NCI-H2196 treated with DMSO at 0.1 percent for 48 hours (cell line): ENCODE results near the gene CDH6.
"Not testable (repeated sequence)": the region's sequence is repeated elsewhere in the genome, so short reads cannot be mapped to it uniquely, and the experiment has no call there.

Experiments
- DNase-seq: peaks from one replicate; lab custom pipeline; 2025; ENCODE audit not compliant: unreplicated experiment; lab: John Stamatoyannopoulos, UW

Gene CDH6

GRCh38 chr5:31322946-31323345 lies 129.5 kb downstream of the CDH6 start:
- no peak for DNase-seq

- DNase-seq: no peak
These were observed 131.4 kb downstream of the CDH6 start for GRCh38 chr5:31324842-31325241.

DNA sequence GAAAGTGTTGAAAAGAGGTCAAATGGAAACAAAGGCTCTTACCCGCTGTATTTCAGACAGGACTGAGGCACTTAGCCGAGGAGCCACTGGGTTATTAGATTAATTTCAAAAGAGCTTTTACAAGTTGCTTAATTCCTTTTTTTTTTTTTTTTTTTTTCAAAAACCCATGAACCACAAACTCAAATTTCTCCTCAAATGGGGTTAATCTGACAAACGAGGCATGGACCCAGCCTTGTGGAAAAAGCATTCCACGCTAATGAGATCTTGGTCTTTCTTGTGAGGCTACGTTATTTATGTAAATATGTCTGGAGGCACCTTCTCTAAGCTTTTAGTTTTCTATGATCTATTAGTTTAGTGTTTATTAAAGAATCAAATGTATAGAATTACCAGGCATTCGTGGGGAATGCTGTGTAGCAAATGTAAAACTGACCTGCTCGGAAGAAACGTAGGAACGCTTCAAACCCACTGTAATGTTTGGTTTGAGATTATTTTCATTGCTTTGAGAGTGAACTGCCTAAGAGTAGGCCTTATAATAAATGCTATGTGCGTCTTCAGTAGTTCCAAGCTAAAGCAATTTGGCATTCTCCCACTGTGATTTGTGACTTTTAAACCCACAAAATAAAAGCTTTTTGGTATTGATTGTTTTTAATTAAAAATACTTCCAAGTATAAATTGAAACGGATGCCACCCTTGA lies 134.7 kb downstream of the CDH6 start:
- no peak for DNase-seq

DNA sequence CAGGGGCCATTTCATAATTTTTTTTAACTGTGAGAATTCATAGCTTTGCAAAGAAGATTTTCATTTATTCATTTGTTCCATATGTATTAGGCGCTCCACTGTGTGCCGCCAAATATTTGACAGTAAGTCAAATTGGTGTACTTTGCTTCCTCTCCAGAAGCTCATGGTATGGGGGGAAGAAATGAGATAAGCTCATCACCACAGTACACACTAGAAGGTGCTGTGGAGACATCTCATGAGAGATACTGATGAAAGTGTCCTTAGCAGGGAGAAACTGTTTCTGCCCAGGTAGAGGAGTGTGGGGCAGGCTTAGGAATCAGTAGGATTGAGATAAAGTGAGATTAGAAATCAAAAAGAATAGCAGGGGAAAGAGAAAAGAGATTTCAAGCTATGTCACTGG lies 136.2 kb downstream of the CDH6 start:
- no peak for DNase-seq

GRCh38 chr5:31332160-31332559 lies 138.7 kb downstream of the CDH6 start:
- no peak for DNase-seq

DNA sequence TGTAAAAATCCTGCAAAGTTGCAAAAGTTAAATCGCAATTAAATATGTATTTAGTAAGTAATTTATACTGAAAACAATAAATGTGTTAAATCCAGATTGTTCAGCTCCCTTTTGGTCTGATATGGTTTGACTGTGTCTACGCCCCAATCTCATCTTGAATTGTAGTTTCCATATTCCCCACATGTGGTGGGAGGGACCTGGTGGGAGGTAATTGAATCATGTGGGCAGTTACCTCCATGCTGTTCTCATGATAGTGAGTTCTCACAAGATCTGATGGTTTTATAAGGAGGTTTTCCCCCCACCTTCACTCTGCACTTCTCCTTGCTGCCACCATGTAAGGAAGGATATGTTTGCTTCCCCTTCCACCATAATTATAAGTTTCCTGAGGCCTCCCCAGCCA lies 140.0 kb downstream of the CDH6 start:
- no peak for DNase-seq

GRCh38 chr5:31334061-31334860 lies 140.8 kb downstream of the CDH6 start:
- DNase-seq: no peak

DNA sequence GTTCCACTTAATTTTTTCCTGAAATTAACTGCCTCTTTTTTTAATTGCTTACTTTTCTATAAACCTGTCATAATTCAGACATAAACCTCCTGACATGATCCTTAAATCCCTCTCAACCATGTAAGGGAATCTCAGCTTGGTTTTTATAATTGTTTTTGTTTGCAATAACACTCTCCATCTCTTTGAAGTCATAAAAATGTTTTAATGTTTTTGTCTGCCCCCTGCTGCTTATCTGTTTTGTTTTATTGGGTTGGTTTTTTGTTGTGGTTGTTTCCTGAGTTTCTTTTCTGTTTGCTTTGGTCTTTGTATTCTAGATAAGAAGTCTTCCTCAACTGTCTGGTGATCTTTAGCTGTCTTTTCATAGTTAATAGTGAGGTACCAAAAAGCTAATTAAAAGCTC lies 142.0 kb downstream of the CDH6 start:
- DNase-seq: no peak

DNA sequence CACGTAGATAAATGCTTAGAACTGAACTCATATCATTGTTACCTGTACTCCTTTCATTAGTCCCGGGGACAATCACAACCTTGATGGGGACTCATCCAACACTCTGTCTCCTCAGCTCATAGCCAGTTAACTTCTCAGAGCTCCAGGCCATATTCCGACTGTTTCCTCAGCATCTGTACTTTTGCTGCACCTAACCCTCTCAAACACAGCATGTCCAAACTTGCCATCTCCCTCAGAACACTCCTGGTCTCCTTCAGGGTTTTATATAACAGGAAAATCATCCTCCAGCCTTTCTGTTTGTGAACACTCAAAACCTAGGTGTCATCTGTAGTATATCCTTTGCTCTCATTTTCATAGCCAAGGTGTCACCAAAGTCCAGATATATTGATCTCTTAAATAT lies 150.5 kb downstream of the CDH6 start:
- DNase-seq: no peak

DNA sequence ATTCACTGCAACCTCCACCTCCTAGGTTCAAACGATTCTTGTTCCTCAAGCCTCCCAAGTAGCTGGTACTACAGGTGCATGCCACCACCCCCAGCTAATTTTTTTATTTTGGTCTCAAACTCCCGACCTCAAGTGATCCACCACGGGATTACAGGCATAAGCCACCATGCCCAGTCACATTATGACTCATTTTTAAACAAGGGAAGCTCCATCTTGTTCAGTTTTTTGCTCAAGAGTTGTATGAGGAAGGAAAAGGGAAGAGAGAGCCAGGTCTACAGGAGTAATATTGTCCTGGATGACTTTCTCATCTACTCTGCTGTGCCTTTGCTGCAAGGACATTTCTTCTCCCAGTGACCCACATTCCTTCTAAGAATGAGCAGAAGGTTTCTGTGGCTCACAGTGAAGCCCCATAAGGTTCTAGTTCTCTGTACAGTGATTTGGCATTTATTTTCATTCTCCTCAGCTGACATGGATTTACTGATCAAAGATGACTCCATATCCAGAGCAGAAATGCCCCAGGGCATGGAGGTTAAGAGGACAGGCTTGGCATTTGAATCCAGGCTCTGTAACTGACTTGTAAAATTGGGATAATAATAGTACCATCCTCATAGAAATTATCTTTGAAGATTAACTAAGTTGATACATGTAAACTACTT lies 153.5 kb downstream of the CDH6 start:
- DNase-seq: no peak

GRCh38 chr5:31347552-31347905 lies 154.0 kb downstream of the CDH6 start:
- no peak for DNase-seq

GRCh38 chr5:31350395-31350794 lies 156.9 kb downstream of the CDH6 start:
- no peak for DNase-seq

GRCh38 chr5:31355337-31355736 lies 161.9 kb downstream of the CDH6 start:
- no peak for DNase-seq

- no peak for DNase-seq
These were observed 163.6 kb downstream of the CDH6 start for GRCh38 chr5:31357038-31357437.

DNA sequence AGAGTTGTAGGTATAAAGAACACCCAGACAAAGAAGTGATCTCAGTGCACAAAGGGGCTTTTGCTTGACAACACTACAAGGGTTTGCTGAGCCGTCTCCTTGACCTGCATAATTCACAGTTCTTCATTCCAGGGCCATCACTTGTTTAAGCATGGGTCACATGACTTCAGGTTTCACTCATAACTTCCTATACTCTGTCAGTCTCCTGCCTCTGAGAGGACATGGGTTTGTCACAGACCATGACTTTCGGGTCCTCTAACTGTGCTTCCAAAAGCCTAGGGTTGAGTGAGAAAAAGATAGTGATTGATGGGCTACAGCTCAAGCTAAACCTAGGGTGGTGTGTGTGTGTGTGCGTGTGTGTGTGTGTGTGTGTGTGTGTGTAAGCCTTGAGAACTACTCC lies 166.4 kb downstream of the CDH6 start:
- no peak for DNase-seq

- no peak for DNase-seq
These were observed 167.7 kb downstream of the CDH6 start for GRCh38 chr5:31361234-31361633.

- DNase-seq: not testable (repeated sequence)
These were observed 168.4 kb downstream of the CDH6 start for GRCh38 chr5:31361704-31362528.

GRCh38 chr5:31362529-31362900 lies 169.0 kb downstream of the CDH6 start:
- no peak for DNase-seq

DNA sequence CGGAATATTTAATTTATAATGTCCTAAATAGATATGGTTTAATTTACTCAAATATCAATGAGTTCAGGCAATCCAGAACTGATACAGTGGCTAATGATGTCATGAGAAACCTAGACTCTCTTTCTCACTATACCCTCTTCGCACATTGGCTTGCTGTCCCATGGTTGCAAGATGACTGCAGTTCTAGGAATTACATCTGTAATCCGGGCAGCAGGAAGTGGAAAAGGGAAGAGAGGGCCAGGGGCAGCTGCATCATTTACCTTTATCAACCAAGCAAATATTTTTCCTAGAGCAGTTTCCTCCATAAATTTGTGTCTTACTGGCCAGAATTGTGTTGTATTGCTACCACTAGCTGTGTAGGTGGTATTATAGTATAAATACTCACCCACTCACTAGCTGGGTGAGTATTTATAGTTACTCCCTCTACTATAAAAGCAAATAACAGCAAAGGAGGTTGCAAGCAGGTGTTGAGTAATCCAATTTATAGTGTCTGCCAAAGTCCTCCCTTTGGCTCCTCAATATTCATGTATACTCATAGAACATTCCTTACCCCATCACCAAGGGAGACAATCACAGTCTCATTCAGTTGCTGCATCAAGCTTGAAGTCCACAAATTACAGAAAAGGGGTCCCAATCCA lies 169.6 kb downstream of the CDH6 start:
- no peak for DNase-seq

DNA sequence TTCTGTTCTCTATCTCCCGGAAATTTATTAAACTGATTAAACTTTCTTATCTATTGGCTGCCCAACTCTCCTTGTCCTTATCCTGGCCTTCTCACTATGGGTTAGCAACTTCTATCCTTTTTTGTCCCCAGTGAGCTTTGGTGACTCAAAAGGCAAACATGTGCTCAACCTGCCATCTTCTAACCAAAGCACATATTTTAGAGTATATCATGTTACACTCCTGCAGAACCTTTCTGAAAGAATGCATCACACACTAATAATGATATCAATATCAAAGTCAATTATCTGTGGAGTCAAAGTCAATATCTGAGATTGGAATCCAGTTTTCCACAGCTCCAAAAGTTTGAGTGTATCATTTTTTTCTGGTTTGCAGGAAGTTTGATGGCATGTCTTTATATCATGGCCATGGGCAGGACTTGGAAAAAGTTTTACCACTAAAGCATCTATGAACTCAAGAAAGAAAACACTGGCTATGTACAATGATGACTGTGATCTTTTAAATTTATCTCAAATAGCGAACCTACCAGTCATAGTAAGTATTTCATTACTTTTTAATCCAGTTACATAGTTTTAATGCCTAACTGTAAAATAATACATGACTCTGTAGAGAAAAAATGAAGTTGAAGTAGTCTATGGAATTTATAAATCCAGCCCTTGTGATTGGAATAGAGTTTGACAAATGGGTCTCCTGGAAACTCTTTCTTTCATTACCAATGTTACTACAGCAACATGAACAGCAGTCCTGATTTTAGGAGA lies 171.6 kb downstream of the CDH6 start:
- no peak for DNase-seq
